HepG2 (cell line): ENCODE results near the gene DROSHA. TPM values are rescaled to one million over a fixed set of nuclear protein-coding genes. Genes with fewer than 3 reads are reported as not detected.

ENCODE experiments used
- ATAC-seq: fragments of 200-7000 bp; cut with Tn5 transposase; 3 replicates; pipeline ENCODE4 v1.9.1; 2020; ENCODE audit warnings: mild to moderate bottlenecking, moderate library complexity
- BruUV-seq: library from RNA; stranded (reverse); fragments of 400-500 nt; replicated peaks from 2 replicates; lab custom pipeline; 2021; lab: Mats Ljungman, UMichigan
- CTCF ChIA-PET: fragments of 300-600 bp; formaldehyde crosslinking; extraction: SDS; loops from one replicate; lab custom pipeline; 2021; ENCODE audit warnings: low total read pairs, inconsistent platforms, low intra/inter-chr PET ratio; lab: Yijun Ruan, JAX
- POLR2A ChIA-PET: fragments of 350-600 bp; sonication (Branson Sonifier 250); formaldehyde crosslinking; loops from one replicate; lab custom pipeline; 2020; ENCODE audit warnings: antibody characterized with exemption, inconsistent platforms; lab: Yijun Ruan, JAX
- DNase-seq: peaks from one replicate; pipeline ENCODE4 v3.0.0-alpha.2; 2015; ENCODE audit warnings: low spot score
- FAIRE-seq: peaks from 3 replicates; lab custom pipeline; 2011; peaks lifted over from hg19 to GRCh38; lab: Jason Lieb, UNC
- H2AFZ ChIP-seq: one replicate; pipeline ENCODE4 v1.6.1; 2011; ENCODE audit warnings: low read length, inconsistent platforms
- H3K27ac ChIP-seq: fragments of 300-600 bp; 3 replicates; pipeline ENCODE4 v1.8.0; 2011; ENCODE audit warnings: mixed run types, mild to moderate bottlenecking, mixed read lengths, low read length, inconsistent platforms; ENCODE audit not compliant: insufficient read depth; ENCODE audit errors: extremely low read length
- H3K27me3 ChIP-seq, 2 experiments: fragments of 200-600 bp in 1 of 2; 2 replicates in 1 of 2; 3 replicates in 1 of 2; pipeline versions ENCODE4 v1.6.0 to v1.8.0; 2011; ENCODE audit warnings: low read length in 2 of 2, mild to moderate bottlenecking in 2 of 2, moderate library complexity in 2 of 2, inconsistent platforms in 1 of 2; ENCODE audit not compliant: insufficient read depth in 2 of 2, control insufficient read depth in 1 of 2
- H3K36me3 ChIP-seq, 2 experiments: fragments of 200-600 bp in 1 of 2; replicated peaks in 1 of 2; 2 replicates in 1 of 2; 3 replicates in 1 of 2; pipeline versions ENCODE4 v1.5.1 to v1.8.0; 2011; ENCODE audit warnings: low read length in 2 of 2, inconsistent platforms in 1 of 2; ENCODE audit not compliant: insufficient read depth in 2 of 2, control insufficient read depth in 1 of 2
- H3K4me1 ChIP-seq: 2 replicates; pipeline ENCODE4 v1.5.1; 2012; ENCODE audit warnings: low read length, inconsistent platforms; ENCODE audit not compliant: insufficient read depth
- H3K4me2 ChIP-seq: 2 replicates; pipeline ENCODE4 v1.6.0; 2011; ENCODE audit warnings: low read depth, low read length, inconsistent platforms
- H3K4me3 ChIP-seq, 3 experiments: fragments of 200-600 bp in 1 of 3; sonication (generic), shearing (Covaris generic) in 1 of 3; replicated peaks in 1 of 3; 2 replicates each; pipeline ENCODE4 v1.5.1; 2011 to 2016; ENCODE audit warnings: low read length in 3 of 3, inconsistent platforms in 2 of 3, low read depth in 2 of 3, mild to moderate bottlenecking in 2 of 3, control low read depth in 1 of 3, mixed read lengths in 1 of 3; ENCODE audit not compliant: insufficient read depth in 1 of 3
- H3K79me2 ChIP-seq: one replicate; pipeline ENCODE4 v1.6.1; 2011; ENCODE audit warnings: low read length, inconsistent platforms; ENCODE audit not compliant: insufficient read depth
- H3K9ac ChIP-seq: 2 replicates; pipeline ENCODE4 v1.6.0; 2011; ENCODE audit warnings: mild to moderate bottlenecking, low read depth, low read length, inconsistent platforms; ENCODE audit not compliant: insufficient read depth
- H3K9me3 ChIP-seq: 2 replicates; pipeline ENCODE4 v1.5.1; 2012; ENCODE audit warnings: mild to moderate bottlenecking, low read length
- H4K20me1 ChIP-seq: 2 replicates; pipeline ENCODE4 v1.6.0; 2011; ENCODE audit warnings: inconsistent platforms, mild to moderate bottlenecking, low read length, moderate library complexity; ENCODE audit not compliant: insufficient read depth
- ARHGAP35 ChIP-seq: sonication (generic); formaldehyde crosslinking; IDR thresholded peaks from 2 replicates; pipeline ENCODE4 v1.9.0; 2022; ENCODE audit warnings: mild to moderate bottlenecking, inconsistent platforms, moderate library complexity, missing genetic modification reagents, borderline replicate concordance
- ATRX ChIP-seq: sonication (generic); formaldehyde crosslinking; IDR thresholded peaks from 2 replicates; pipeline ENCODE4 v1.4.0; 2020; ENCODE audit warnings: missing genetic modification reagents, borderline replicate concordance
- CCAR2 ChIP-seq: fragments of 200-400 bp; formaldehyde crosslinking; optimal IDR thresholded peaks from 2 replicates; pipeline ENCODE3; 2018; ENCODE audit warnings: low read depth, mild to moderate bottlenecking, low read length, moderate library complexity
- ESRRA ChIP-seq: sonication (generic); formaldehyde crosslinking; IDR thresholded peaks from 2 replicates; pipeline ENCODE4 v1.5.1; 2020; ENCODE audit warnings: mild to moderate bottlenecking, low read depth, missing genetic modification reagents
- HMG20A ChIP-seq: IDR thresholded peaks from 2 replicates; pipeline ENCODE4 v1.6.1; 2016; ENCODE audit warnings: borderline replicate concordance
- IRF2 ChIP-seq: IDR thresholded peaks from 2 replicates; pipeline ENCODE4 v1.6.1; 2018; ENCODE audit warnings: missing genetic modification reagents, missing compliant biosample characterization
- KDM3A ChIP-seq: IDR thresholded peaks from 2 replicates; pipeline ENCODE4 v1.6.1; 2018; ENCODE audit warnings: low read depth, missing compliant biosample characterization
- MTA1 ChIP-seq: sonication (generic); formaldehyde crosslinking; IDR thresholded peaks from 2 replicates; pipeline ENCODE4 v1.4.0; 2020; ENCODE audit warnings: missing genetic modification reagents, mild to moderate bottlenecking, borderline replicate concordance
- MYC ChIP-seq: sonication (generic); formaldehyde crosslinking; IDR thresholded peaks from 2 replicates; pipeline ENCODE4 v1.9.0; 2021; ENCODE audit warnings: missing genetic modification reagents, borderline replicate concordance
- NFIB ChIP-seq: sonication (generic); formaldehyde crosslinking; IDR thresholded peaks from 2 replicates; pipeline ENCODE4 v1.9.0; 2021; ENCODE audit warnings: missing genetic modification reagents, mild to moderate bottlenecking, borderline replicate concordance
- PHF21A ChIP-seq: sonication (generic); formaldehyde crosslinking; IDR thresholded peaks from 2 replicates; pipeline ENCODE4 v1.5.0; 2020; ENCODE audit warnings: mild to moderate bottlenecking, missing genetic modification reagents
- PHF8 ChIP-seq: sonication (generic); formaldehyde crosslinking; IDR thresholded peaks from 2 replicates; pipeline ENCODE4 v1.5.0; 2020; ENCODE audit warnings: missing genetic modification reagents
- RNF2 ChIP-seq: fragments of 450-650 bp; conservative IDR thresholded peaks from 2 replicates; pipeline ENCODE4 v1.6.1; 2016; ENCODE audit warnings: low read depth
- SP4 ChIP-seq: sonication (generic); formaldehyde crosslinking; IDR thresholded peaks from 2 replicates; pipeline ENCODE4 v1.8.1; 2023; ENCODE audit warnings: mild to moderate bottlenecking, missing genetic modification reagents
- STAT5B ChIP-seq: sonication (generic); formaldehyde crosslinking; IDR thresholded peaks from 2 replicates; pipeline ENCODE4 v1.4.0; 2020; ENCODE audit warnings: missing genetic modification reagents
- YY1 ChIP-seq: IDR thresholded peaks from 2 replicates; pipeline ENCODE4 v1.6.1; 2011; ENCODE audit warnings: low read length, low read depth, moderate library complexity, mild to moderate bottlenecking; ENCODE audit not compliant: insufficient read depth, insufficient replicate concordance
- ZNF12 ChIP-seq: sonication (generic); formaldehyde crosslinking; IDR thresholded peaks from 2 replicates; pipeline ENCODE4 v1.5.0; 2020; ENCODE audit warnings: missing genetic modification reagents
- ZNF180 ChIP-seq: sonication (generic); formaldehyde crosslinking; IDR thresholded peaks from 2 replicates; pipeline ENCODE4 v1.4.0; 2020; ENCODE audit warnings: low read depth, missing genetic modification reagents, borderline replicate concordance
- ZNF292 ChIP-seq: sonication (generic); formaldehyde crosslinking; IDR thresholded peaks from 2 replicates; pipeline ENCODE4 v1.8.1; 2022; ENCODE audit warnings: mild to moderate bottlenecking, low read depth, missing genetic modification reagents, borderline replicate concordance
- ZNF713 ChIP-seq: sonication (generic); formaldehyde crosslinking; IDR thresholded peaks from 2 replicates; pipeline ENCODE4 v1.4.0; 2020; ENCODE audit warnings: mild to moderate bottlenecking, missing genetic modification reagents
- WGBS: methylation state at CpG from one replicate; pipeline ENCODE4 v1.1.6; 2017; ENCODE audit warnings: low lambda C conversion rate; 5-methylcytosine and 5-hydroxymethylcytosine counted together
- in situ Hi-C: cut with HindIII; loops from 2 replicates; pipeline ENCODE4 v1.10.0; 2017; ENCODE audit warnings: low pct_unique_long_range_greater_than_20kb; ENCODE audit not compliant: extremely low pct_ligation_motif_present
- intact Hi-C: fragments of 100-400 bp; cut with micrococcal nuclease; formaldehyde crosslinking; loops from one replicate; pipeline ENCODE4 v1.10.0; 2022; ENCODE audit not compliant: unreplicated experiment
- polyA plus RNA-seq, 8 experiments: library from polyadenylated mRNA; depleted of rRNA in 3 of 8; stranded (reverse) in 7 of 8; unstranded in 1 of 8; fragments of >200 nt; fragmentation: Illumina TruSeq in 4 of 8; extraction: Trizol in 4 of 8; gene quantifications; 2 replicates each; pipeline versions ENCODE4 v1.2.1 to v1.2.3, GENCODE V29; 2011 to 2016; ENCODE audit warnings: low read depth in 4 of 8, missing spikeins in 1 of 8, mixed read lengths in 1 of 8; ENCODE audit not compliant: insufficient read depth in 1 of 8
- total RNA-seq, 5 experiments: library from RNA; depleted of rRNA; stranded (reverse); fragments of >200 nt; fragmentation: Illumina TruSeq; extraction: Trizol; gene quantifications; 2 replicates each; pipeline ENCODE4 v1.2.3, GENCODE V29; 2016; ENCODE audit warnings: low read depth in 1 of 5
- TF ChIP-seq, protein P1 (sequence below): IDR thresholded peaks from 2 replicates; pipeline ENCODE4 v1.6.1; 2016; ENCODE audit warnings: low read depth, missing genetic modification reagents, missing compliant biosample characterization
- TF ChIP-seq, protein P2 (sequence below): sonication (generic); formaldehyde crosslinking; IDR thresholded peaks from 2 replicates; pipeline ENCODE4 v1.8.1; 2023; ENCODE audit warnings: missing genetic modification reagents, mild to moderate bottlenecking, borderline replicate concordance
- TF ChIP-seq, protein P3 (sequence below): IDR thresholded peaks from 2 replicates; pipeline ENCODE4 v1.6.1; 2016; ENCODE audit warnings: low read depth, borderline replicate concordance

Gene DROSHA
- total and polyA plus RNA-seq, 2 of the 13 experiments (the other 11 are each of a cell fraction or from before 2014, with no cell fraction given), result 22.3 to 29.4 TPM

DNA sequence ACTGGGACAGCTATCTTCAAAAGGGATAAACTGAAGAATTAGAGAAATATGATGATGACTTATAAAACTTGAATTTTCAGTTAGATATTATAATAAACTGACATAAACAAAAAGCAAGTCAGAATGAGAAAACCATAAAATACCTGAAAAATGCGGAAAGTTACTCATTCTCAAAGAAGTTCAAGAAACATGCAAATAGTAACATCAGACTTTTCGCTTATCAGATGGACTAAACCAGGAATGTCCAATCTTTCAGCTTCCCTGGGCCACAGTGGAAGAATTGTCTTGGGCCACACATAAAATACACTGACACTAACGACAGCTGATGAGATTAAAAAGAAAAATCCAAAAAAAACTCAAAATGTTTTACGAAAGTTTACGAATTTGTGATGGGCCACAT is 53.9 kb downstream of the DROSHA start:
- H3K36me3 ChIP-seq, result peaks cover 6 to 23% of the 10 kb centered on the region in 2 experiments
- in situ Hi-C loops, result no loop called here

DNA sequence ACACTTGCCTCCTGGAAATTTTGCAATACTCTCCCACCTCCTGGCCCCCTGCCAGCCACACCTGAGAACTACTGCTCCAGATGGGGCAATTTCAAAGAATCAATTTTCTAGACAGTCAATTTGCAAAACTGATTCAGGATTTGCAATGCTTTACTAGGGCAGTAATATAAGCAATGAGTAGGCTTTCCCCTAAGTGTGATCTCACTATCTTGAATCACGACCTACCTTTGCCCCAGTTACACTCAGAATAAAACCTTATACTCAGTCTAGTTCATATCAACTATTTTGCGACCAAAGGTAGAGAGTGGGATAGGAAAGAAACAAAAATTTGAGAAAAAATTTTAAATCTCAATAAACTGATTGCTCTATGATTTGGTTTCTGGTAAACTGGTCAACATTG is 54.4 kb downstream of the DROSHA start:
- ChIA-PET POLR2A (no interaction called here), CTCF (no interaction called here)
- no peak overlapping the region for H3K4me2 ChIP-seq
- WGBS, result 98% methylated on average over 2 of the region's 2 CpGs
- no peaks in the 10 kb centered on the region for H3K9me3 ChIP-seq
- no peaks in the 10 kb centered on the region for H4K20me1 ChIP-seq
- BruUV-seq, result no TSS peak
- H3K4me1 ChIP-seq, result no peaks in the 10 kb centered on the region
- DNase-seq (no peak), FAIRE-seq (no peak), ATAC-seq (no peak)
- H3K36me3 ChIP-seq, result peaks cover 6 to 23% of the 10 kb centered on the region in 2 experiments
- in situ Hi-C loops (no loop called here), intact Hi-C loops (no loop called here)
- no peak overlapping the region for H3K9ac ChIP-seq
- no peak overlapping the region for H2AFZ ChIP-seq
- no peaks in the 10 kb centered on the region for H3K79me2 ChIP-seq
- no peak overlapping the region for H3K27ac ChIP-seq
- no peak overlapping the region for H3K4me3 ChIP-seq
- H3K27me3 ChIP-seq, result no peaks in the 10 kb centered on the region
- no peak for TF ChIP-seq ZNF180 (CRISPR knock-in tag)
- TF ChIP-seq IRF2 (CRISPR knock-in tag), result no peak
- no peak for TF ChIP-seq CCAR2
- no peak for TF ChIP-seq ZNF292 (CRISPR knock-in tag)
- no peak for TF ChIP-seq ESRRA (CRISPR knock-in tag)
- TF ChIP-seq, protein P1, sequence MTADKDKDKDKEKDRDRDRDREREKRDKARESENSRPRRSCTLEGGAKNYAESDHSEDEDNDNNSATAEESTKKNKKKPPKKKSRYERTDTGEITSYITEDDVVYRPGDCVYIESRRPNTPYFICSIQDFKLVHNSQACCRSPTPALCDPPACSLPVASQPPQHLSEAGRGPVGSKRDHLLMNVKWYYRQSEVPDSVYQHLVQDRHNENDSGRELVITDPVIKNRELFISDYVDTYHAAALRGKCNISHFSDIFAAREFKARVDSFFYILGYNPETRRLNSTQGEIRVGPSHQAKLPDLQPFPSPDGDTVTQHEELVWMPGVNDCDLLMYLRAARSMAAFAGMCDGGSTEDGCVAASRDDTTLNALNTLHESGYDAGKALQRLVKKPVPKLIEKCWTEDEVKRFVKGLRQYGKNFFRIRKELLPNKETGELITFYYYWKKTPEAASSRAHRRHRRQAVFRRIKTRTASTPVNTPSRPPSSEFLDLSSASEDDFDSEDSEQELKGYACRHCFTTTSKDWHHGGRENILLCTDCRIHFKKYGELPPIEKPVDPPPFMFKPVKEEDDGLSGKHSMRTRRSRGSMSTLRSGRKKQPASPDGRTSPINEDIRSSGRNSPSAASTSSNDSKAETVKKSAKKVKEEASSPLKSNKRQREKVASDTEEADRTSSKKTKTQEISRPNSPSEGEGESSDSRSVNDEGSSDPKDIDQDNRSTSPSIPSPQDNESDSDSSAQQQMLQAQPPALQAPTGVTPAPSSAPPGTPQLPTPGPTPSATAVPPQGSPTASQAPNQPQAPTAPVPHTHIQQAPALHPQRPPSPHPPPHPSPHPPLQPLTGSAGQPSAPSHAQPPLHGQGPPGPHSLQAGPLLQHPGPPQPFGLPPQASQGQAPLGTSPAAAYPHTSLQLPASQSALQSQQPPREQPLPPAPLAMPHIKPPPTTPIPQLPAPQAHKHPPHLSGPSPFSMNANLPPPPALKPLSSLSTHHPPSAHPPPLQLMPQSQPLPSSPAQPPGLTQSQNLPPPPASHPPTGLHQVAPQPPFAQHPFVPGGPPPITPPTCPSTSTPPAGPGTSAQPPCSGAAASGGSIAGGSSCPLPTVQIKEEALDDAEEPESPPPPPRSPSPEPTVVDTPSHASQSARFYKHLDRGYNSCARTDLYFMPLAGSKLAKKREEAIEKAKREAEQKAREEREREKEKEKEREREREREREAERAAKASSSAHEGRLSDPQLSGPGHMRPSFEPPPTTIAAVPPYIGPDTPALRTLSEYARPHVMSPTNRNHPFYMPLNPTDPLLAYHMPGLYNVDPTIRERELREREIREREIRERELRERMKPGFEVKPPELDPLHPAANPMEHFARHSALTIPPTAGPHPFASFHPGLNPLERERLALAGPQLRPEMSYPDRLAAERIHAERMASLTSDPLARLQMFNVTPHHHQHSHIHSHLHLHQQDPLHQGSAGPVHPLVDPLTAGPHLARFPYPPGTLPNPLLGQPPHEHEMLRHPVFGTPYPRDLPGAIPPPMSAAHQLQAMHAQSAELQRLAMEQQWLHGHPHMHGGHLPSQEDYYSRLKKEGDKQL (CRISPR knock-in tag), result no peak
- TF ChIP-seq STAT5B (CRISPR knock-in tag), result no peak
- TF ChIP-seq KDM3A (CRISPR knock-in tag), result no peak

More for the DNA sequence above, 53.9 kb downstream of the DROSHA start:
- Histone ChIP-seq H2AFZ (no peak overlapping the region), H3K27me3 (no peaks in the 10 kb centered on the region), H3K9ac (no peak overlapping the region), H4K20me1 (no peaks in the 10 kb centered on the region), H3K79me2 (no peaks in the 10 kb centered on the region)
- CTCF ChIA-PET, result no interaction called here
- FAIRE-seq (no peak), ATAC-seq (no peak)
- BruUV-seq, result no TSS peak
- 97% methylated on average over 5 of the region's 5 CpGs for WGBS
- TF ChIP-seq PHF8 (CRISPR knock-in tag) (no peak), YY1 (no peak), RNF2 (no peak), ZNF12 (CRISPR knock-in tag) (no peak), HMG20A (no peak), ZNF713 (CRISPR knock-in tag) (no peak), SP4 (CRISPR knock-in tag) (no peak), NFIB (CRISPR knock-in tag) (no peak), ARHGAP35 (CRISPR knock-in tag) (no peak), ATRX (no peak), PHF21A (no peak), MYC (CRISPR knock-in tag) (no peak), MTA1 (CRISPR knock-in tag) (no peak)
- TF ChIP-seq, protein P2, sequence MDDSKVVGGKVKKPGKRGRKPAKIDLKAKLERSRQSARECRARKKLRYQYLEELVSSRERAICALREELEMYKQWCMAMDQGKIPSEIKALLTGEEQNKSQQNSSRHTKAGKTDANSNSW, result no peak
- TF ChIP-seq, protein P3, sequence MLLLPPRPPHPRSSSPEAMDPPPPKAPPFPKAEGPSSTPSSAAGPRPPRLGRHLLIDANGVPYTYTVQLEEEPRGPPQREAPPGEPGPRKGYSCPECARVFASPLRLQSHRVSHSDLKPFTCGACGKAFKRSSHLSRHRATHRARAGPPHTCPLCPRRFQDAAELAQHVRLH (CRISPR knock-in tag), result no peak
- TF ChIP-seq, all 625 proteins: peak for 0
- Histone ChIP-seq H3K9me3 (no peaks in the 10 kb centered on the region), H3K4me2 (no peak overlapping the region), H3K4me3 (no peak overlapping the region), H3K27ac (no peak overlapping the region), H3K4me1 (no peaks in the 10 kb centered on the region)
- DNase-seq, result no peak
- intact Hi-C loops, result no loop called here
- POLR2A ChIA-PET, result no interaction called here
